ENCODE measurements around the gene ANKRD33. TPM values are rescaled to one million over a fixed set of nuclear protein-coding genes. Genes with fewer than 3 reads are reported as not detected.

Gene ANKRD33
- total RNA-seq, 1 experiment from 2014 or later: not detected

DNA sequence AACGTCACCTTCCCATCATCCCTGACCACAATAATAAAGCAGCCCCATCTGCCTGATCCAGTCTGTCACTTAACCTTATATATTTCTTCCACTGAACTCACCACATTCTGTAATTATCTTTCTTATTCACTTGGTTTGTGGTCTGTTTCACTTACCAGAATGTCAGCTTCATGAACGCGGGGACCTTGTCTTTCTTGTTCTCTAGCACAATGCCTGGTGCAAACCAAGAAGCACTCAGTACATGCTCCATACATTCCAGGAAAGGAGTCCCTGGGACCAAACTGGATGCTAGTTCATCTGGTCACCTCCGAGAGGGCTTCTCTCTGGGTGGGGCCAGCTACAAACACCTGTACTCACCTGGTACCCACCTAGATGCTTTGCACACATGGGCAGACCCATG is 17.4 kb upstream of the ANKRD33 start:
- no peak for DNase-seq (ENCODE audit: low spot score)
- Histone ChIP-seq H3K9me3 (ENCODE audit: low read depth, low read length, poor library complexity, severe bottlenecking) (no peaks in the 10 kb centered on the region), H3K27me3 (replicated peaks; ENCODE audit: insufficient read depth, low read depth, low read length, poor library complexity) (no peaks in the 10 kb centered on the region), H3K27ac (ENCODE audit: low read depth, low read length, poor library complexity, severe bottlenecking) (no peak overlapping the region), H3K4me1 (ENCODE audit: insufficient read depth, low read length, poor library complexity, severe bottlenecking) (peaks cover 29% of the 10 kb centered on the region), H3K36me3 (ENCODE audit: insufficient read depth, low read length, poor library complexity, severe bottlenecking) (no peaks in the 10 kb centered on the region), H3K4me3 (ENCODE audit: low read depth, low read length, poor library complexity, severe bottlenecking) (no peak overlapping the region)
- ChIA-PET CTCF (no interaction called here), POLR2A (ENCODE audit: low non-redundant PET) (no interaction called here)
- TF ChIP-seq EZH2 (IDR thresholded peaks at IDR 0.05; ENCODE audit: borderline replicate concordance, low read depth, low read length, poor library complexity, severe bottlenecking): no peak
- intact Hi-C loops (cut with micrococcal nuclease; ENCODE audit: unreplicated experiment): loop anchor here (10.0 kb wide), 1 partner anchor 336 kb away; no protein-coding TSS in a partner anchor
- no TSS peak for BruUV-seq (replicated peaks)

DNA sequence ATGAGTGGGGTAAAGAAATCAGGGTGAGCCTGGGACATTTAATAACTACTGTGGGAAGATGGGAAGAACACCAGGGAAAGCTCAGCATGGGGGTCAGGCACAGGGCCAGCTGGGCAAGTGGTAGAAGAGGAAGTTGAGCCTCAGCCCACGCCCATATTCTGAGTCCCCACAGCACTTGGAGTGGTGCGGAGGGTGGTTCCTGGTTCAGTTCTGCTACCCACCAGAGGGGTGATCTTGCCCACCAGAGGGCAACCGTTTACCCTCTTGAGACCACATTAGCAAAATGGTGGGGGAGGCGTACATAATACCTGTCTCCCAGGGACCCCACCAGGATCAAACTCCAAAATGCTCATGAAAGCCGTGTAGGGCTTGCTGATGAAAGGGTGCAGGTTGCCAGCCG is 16.8 kb upstream of the ANKRD33 start:
- ChIA-PET CTCF (interaction anchor here (0.5 kb wide), 1 partner anchor 21 kb away, joined by 6 read pairs; no protein-coding TSS in a partner anchor), POLR2A (ENCODE audit: low non-redundant PET) (no interaction called here)
- no peaks in the 10 kb centered on the region for H3K36me3 ChIP-seq (ENCODE audit: insufficient read depth, low read length, poor library complexity, severe bottlenecking)
- H3K9me3 ChIP-seq (ENCODE audit: low read depth, low read length, poor library complexity, severe bottlenecking): no peaks in the 10 kb centered on the region
- peaks cover 25% of the 10 kb centered on the region for H3K4me1 ChIP-seq (ENCODE audit: insufficient read depth, low read length, poor library complexity, severe bottlenecking)
- intact Hi-C loops (cut with micrococcal nuclease; ENCODE audit: unreplicated experiment): loop anchor here (10.0 kb wide), 1 partner anchor 336 kb away; no protein-coding TSS in a partner anchor
- H3K27ac ChIP-seq (ENCODE audit: low read depth, low read length, poor library complexity, severe bottlenecking): no peak overlapping the region
- no peak for DNase-seq (ENCODE audit: low spot score)
- TF ChIP-seq, protein P1, sequence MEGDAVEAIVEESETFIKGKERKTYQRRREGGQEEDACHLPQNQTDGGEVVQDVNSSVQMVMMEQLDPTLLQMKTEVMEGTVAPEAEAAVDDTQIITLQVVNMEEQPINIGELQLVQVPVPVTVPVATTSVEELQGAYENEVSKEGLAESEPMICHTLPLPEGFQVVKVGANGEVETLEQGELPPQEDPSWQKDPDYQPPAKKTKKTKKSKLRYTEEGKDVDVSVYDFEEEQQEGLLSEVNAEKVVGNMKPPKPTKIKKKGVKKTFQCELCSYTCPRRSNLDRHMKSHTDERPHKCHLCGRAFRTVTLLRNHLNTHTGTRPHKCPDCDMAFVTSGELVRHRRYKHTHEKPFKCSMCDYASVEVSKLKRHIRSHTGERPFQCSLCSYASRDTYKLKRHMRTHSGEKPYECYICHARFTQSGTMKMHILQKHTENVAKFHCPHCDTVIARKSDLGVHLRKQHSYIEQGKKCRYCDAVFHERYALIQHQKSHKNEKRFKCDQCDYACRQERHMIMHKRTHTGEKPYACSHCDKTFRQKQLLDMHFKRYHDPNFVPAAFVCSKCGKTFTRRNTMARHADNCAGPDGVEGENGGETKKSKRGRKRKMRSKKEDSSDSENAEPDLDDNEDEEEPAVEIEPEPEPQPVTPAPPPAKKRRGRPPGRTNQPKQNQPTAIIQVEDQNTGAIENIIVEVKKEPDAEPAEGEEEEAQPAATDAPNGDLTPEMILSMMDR (conservative IDR thresholded peaks at IDR 0.05; ENCODE audit: low read depth, low read length): no peak
- TF ChIP-seq EZH2 (IDR thresholded peaks at IDR 0.05; ENCODE audit: borderline replicate concordance, low read depth, low read length, poor library complexity, severe bottlenecking): no peak
- no TSS peak for BruUV-seq (replicated peaks)
- no peaks in the 10 kb centered on the region for H3K27me3 ChIP-seq (replicated peaks; ENCODE audit: insufficient read depth, low read depth, low read length, poor library complexity)
- no peak overlapping the region for H3K4me3 ChIP-seq (ENCODE audit: low read depth, low read length, poor library complexity, severe bottlenecking)

DNA sequence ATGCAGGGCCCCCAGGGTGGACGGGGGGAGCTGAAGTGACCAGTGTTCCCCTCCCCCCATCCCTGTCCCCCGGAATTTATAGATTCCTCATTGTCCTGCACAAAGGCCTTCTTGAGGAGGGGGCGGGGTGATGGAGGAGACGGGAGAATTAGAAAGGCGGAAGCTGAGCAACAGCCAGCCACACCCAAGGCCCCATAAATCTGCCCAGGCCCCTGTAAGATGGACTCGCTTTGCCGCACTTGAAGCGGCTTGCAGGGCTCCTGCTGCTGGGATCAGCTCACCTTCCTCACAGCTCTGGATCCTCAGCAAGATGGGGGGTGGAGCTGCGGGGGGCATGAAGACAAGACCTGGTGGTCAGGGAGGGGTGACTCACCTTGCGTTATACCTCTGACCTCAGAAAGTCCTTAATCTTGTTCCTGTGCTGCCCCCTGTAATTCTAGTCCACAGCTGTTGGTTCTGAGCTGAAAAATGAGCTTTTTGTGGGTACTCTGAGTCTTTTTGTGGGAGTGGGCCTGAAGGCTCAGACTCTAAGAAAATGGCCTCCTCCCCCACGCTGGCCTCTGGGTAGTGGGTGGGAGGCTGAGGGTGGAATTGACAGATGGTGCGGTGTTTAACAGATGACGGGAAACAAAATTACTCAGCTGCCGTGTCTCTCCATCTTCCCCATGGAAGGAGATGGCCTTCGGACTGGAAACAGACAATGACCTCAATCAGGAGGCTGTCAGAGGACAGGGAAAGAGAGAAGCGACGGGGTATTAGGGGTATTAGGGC is 15.8 kb upstream of the ANKRD33 start:
- no peak for DNase-seq (ENCODE audit: low spot score)
- peaks cover 22% of the 10 kb centered on the region for H3K4me1 ChIP-seq (ENCODE audit: insufficient read depth, low read length, poor library complexity, severe bottlenecking)
- no peaks in the 10 kb centered on the region for H3K9me3 ChIP-seq (ENCODE audit: low read depth, low read length, poor library complexity, severe bottlenecking)
- TF ChIP-seq, protein P1 (conservative IDR thresholded peaks at IDR 0.05; ENCODE audit: low read depth, low read length): no peak
- TF ChIP-seq EZH2 (IDR thresholded peaks at IDR 0.05; ENCODE audit: borderline replicate concordance, low read depth, low read length, poor library complexity, severe bottlenecking): no peak
- no peak overlapping the region for H3K27ac ChIP-seq (ENCODE audit: low read depth, low read length, poor library complexity, severe bottlenecking)
- H3K27me3 ChIP-seq (replicated peaks; ENCODE audit: insufficient read depth, low read depth, low read length, poor library complexity): no peaks in the 10 kb centered on the region
- H3K4me3 ChIP-seq (ENCODE audit: low read depth, low read length, poor library complexity, severe bottlenecking): no peak overlapping the region
- intact Hi-C loops (cut with micrococcal nuclease; ENCODE audit: unreplicated experiment): loop anchor here (10.0 kb wide), 1 partner anchor 337 kb away; no protein-coding TSS in a partner anchor
- ChIA-PET POLR2A (ENCODE audit: low non-redundant PET) (interaction anchor here (0.5 kb wide), 1 partner anchor 9 kb away, joined by 3 read pairs; no protein-coding TSS in a partner anchor), CTCF (interaction anchor here (0.6 kb wide), 2 partner anchors 9 to 99 kb away, joined by 4 to 6 read pairs; no protein-coding TSS in a partner anchor)
- H3K36me3 ChIP-seq (ENCODE audit: insufficient read depth, low read length, poor library complexity, severe bottlenecking): no peaks in the 10 kb centered on the region
- no TSS peak for BruUV-seq (replicated peaks)

Measured in A673 (cell line).